ENCODE data around the gene IQCK.

DNA sequence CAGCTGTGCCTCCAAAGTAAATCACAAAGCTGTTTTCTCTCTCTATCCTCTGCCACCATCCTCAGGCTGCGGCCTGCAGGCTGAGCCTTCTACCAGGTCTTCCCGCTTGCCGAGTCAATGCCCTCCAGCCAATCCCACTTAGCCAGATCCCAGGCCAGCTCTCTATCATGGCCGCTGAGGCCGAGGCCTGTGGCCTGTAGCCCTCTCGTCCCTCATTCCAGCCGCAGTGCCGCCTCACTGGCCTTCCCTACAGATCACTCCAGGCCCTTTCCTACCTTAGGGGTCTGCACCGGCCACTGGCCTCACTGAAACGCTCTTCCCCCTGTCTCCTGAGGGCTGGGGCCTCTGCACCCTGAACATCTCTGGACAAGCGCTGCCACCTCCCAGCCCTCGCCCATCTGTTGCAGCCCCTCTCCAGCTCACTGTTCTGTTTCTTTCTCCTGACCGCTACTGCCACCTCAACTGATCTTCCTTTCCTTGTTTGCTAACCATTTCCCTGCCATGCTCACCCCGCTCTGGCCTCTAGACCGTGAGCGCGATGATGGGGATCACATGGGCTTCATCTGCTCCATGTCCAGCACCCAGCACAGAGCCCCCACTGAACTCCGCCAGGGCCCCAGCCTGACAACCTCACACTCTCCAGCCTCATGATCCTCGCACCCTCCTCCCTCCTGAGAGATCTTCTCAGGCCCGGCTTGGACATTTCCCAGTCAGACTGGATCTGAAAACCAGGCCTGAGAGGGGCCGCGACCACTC, 8.5 kb upstream of the IQCK start:
- TF ChIP-seq, protein P1, sequence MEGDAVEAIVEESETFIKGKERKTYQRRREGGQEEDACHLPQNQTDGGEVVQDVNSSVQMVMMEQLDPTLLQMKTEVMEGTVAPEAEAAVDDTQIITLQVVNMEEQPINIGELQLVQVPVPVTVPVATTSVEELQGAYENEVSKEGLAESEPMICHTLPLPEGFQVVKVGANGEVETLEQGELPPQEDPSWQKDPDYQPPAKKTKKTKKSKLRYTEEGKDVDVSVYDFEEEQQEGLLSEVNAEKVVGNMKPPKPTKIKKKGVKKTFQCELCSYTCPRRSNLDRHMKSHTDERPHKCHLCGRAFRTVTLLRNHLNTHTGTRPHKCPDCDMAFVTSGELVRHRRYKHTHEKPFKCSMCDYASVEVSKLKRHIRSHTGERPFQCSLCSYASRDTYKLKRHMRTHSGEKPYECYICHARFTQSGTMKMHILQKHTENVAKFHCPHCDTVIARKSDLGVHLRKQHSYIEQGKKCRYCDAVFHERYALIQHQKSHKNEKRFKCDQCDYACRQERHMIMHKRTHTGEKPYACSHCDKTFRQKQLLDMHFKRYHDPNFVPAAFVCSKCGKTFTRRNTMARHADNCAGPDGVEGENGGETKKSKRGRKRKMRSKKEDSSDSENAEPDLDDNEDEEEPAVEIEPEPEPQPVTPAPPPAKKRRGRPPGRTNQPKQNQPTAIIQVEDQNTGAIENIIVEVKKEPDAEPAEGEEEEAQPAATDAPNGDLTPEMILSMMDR (IDR thresholded peaks at IDR 0.05) = no peak
- TF ChIP-seq POLR2A (IDR thresholded peaks at IDR 0.05) = no peak
- no peak for TF ChIP-seq POLR2AphosphoS5 (IDR thresholded peaks at IDR 0.05)

Data from upper lobe of left lung (tissue), 4 donors.